CD14-positive monocyte (primary cell): Measurements from ENCODE around the gene ADAMTSL4. TPM values are rescaled to one million over a fixed set of nuclear protein-coding genes. Genes with fewer than 3 reads are reported as not detected.
A peak's percentile ranks its signal among the peaks of the same experiment; 100 is the strongest.
"Not testable (repeated sequence)": the region's sequence is repeated elsewhere in the genome, so short reads cannot be mapped to it uniquely, and the experiment has no call there.

Experiments
- DNase-seq, 3 donors: peaks; one replicate each; pipeline ENCODE4 v3.0.0-alpha.2; 2011 to 2022
- H2AFZ ChIP-seq: 2 replicates; pipeline ENCODE4 v1.6.0; 2012; ENCODE audit warnings: mild to moderate bottlenecking, low read depth, low read length, inconsistent platforms; ENCODE audit not compliant: insufficient read depth, poor library complexity, severe bottlenecking
- H3K27ac ChIP-seq, 2 donors: 1 replicate in 1 of 2; 2 replicates in 1 of 2; pipeline ENCODE4 v1.5.1; 2012 to 2013; ENCODE audit warnings: low read length in 2 of 2, control low read depth in 1 of 2, inconsistent platforms in 1 of 2, low read depth in 1 of 2, mild to moderate bottlenecking in 1 of 2
- H3K27me3 ChIP-seq, 2 donors: one replicate each; pipeline versions ENCODE4 v1.6.0 to v1.6.1; 2011 to 2013; ENCODE audit warnings: low read length in 2 of 2; ENCODE audit not compliant: control insufficient read depth in 2 of 2, insufficient read depth in 2 of 2
- H3K36me3 ChIP-seq, 2 donors: replicated peaks in 1 of 2; 1 replicate in 1 of 2; 2 replicates in 1 of 2; pipeline versions ENCODE4 v1.5.1 to v1.6.1; 2012 to 2013; ENCODE audit warnings: low read length in 2 of 2, control low read depth in 1 of 2, inconsistent platforms in 1 of 2, mild to moderate bottlenecking in 1 of 2; ENCODE audit not compliant: insufficient read depth in 2 of 2, control insufficient read depth in 1 of 2
- H3K4me1 ChIP-seq, 2 donors: 1 replicate in 1 of 2; 2 replicates in 1 of 2; pipeline versions ENCODE4 v1.5.1 to v1.6.1; 2012 to 2013; ENCODE audit warnings: low read length in 2 of 2, control low read depth in 1 of 2, inconsistent platforms in 1 of 2, mild to moderate bottlenecking in 1 of 2, moderate library complexity in 1 of 2; ENCODE audit not compliant: insufficient read depth in 2 of 2, control insufficient read depth in 1 of 2
- H3K4me2 ChIP-seq: replicated peaks from 2 replicates; pipeline ENCODE3; 2012; ENCODE audit warnings: low read length, moderate library complexity, mild to moderate bottlenecking; ENCODE audit not compliant: poor library complexity, severe bottlenecking; ENCODE audit errors: extremely low read depth
- H3K4me3 ChIP-seq, 3 experiments: fragments of 200-600 bp in 1 of 3; sonication (generic) in 1 of 3; replicated peaks in 1 of 3; 1 replicate in 2 of 3; 2 replicates in 1 of 3; pipeline ENCODE4 v1.5.1; 2011 to 2013; ENCODE audit warnings: low read length in 3 of 3, mild to moderate bottlenecking in 3 of 3, control low read depth in 2 of 3, low read depth in 2 of 3, inconsistent platforms in 1 of 3, moderate library complexity in 1 of 3
- H3K79me2 ChIP-seq: 2 replicates; pipeline ENCODE4 v1.6.0; 2012; ENCODE audit warnings: mild to moderate bottlenecking, control low read depth, inconsistent platforms, low read length, moderate library complexity; ENCODE audit not compliant: insufficient read depth
- H3K9ac ChIP-seq: 2 replicates; pipeline ENCODE4 v1.6.0; 2017; ENCODE audit warnings: low read length, mild to moderate bottlenecking; ENCODE audit not compliant: insufficient read depth, poor library complexity, severe bottlenecking
- H3K9me3 ChIP-seq, 2 donors: replicated peaks in 1 of 2; 1 replicate in 1 of 2; 2 replicates in 1 of 2; pipeline versions ENCODE4 v1.5.1 to v1.6.1; 2012 to 2013; ENCODE audit warnings: low read length in 2 of 2, control low read depth in 1 of 2; ENCODE audit not compliant: control insufficient read depth in 1 of 2, insufficient read depth in 1 of 2
- H4K20me1 ChIP-seq: 2 replicates; pipeline ENCODE4 v1.6.0; 2012; ENCODE audit warnings: mild to moderate bottlenecking, low read length, control low read depth, moderate library complexity; ENCODE audit not compliant: insufficient read depth
- H3K27ac Mint-ChIP-seq, 7 donors: one replicate each; pipeline ENCODE4 v1.8.0; 2020; ENCODE audit warnings: mild to moderate bottlenecking in 7 of 7, mixed read lengths in 7 of 7, moderate library complexity in 6 of 7, inconsistent platforms in 2 of 7
- H3K27me3 Mint-ChIP-seq, 3 donors: one replicate each; pipeline ENCODE4 v1.8.0; 2021 to 2022; ENCODE audit warnings: low read depth in 3 of 3, mild to moderate bottlenecking in 3 of 3, mixed read lengths in 3 of 3, moderate library complexity in 3 of 3, inconsistent platforms in 1 of 3
- H3K36me3 Mint-ChIP-seq, 2 donors: one replicate each; pipeline ENCODE4 v1.8.0; 2020; ENCODE audit warnings: mixed read lengths in 2 of 2, inconsistent platforms in 1 of 2, mild to moderate bottlenecking in 1 of 2
- H3K4me1 Mint-ChIP-seq: one replicate; pipeline ENCODE4 v1.8.0; 2020; ENCODE audit warnings: mild to moderate bottlenecking, mixed read lengths
- H3K4me3 Mint-ChIP-seq, 2 donors: one replicate each; pipeline ENCODE4 v1.8.0; 2020; ENCODE audit warnings: mild to moderate bottlenecking in 2 of 2, mixed read lengths in 2 of 2, moderate library complexity in 1 of 2
- H3K9me3 Mint-ChIP-seq, 7 donors: one replicate each; pipeline ENCODE4 v1.8.0; 2020 to 2022; ENCODE audit warnings: mixed read lengths in 7 of 7, mild to moderate bottlenecking in 6 of 7, moderate library complexity in 6 of 7, inconsistent platforms in 2 of 7
- CTCF ChIP-seq: fragments of 200-600 bp; IDR thresholded peaks from one replicate; pipeline ENCODE4 v1.8.0; 2022; ENCODE audit warnings: antibody characterized with exemption, mild to moderate bottlenecking
- WGBS: methylation state at CpG from one replicate; pipeline ENCODE4 v1.1.5; 2013; ENCODE audit warnings: missing lambda C conversion rate; ENCODE audit not compliant: insufficient coverage; 5-methylcytosine and 5-hydroxymethylcytosine counted together
- intact Hi-C, 2 donors: fragments of 100-400 bp; cut with micrococcal nuclease; formaldehyde crosslinking; loops; one replicate each; pipeline versions ENCODE4 v1.15.0 to v1.15.1; 2023
- polyA plus RNA-seq, 3 donors: library from polyadenylated mRNA; depleted of rRNA in 1 of 3; unstranded in 2 of 3; stranded (reverse) in 1 of 3; fragments of 300-500 nt in 2 of 3; fragments of >200 nt in 1 of 3; fragmentation: Illumina TruSeq in 2 of 3; gene quantifications; 1 replicate in 2 of 3; 2 replicates in 1 of 3; pipeline ENCODE4 v1.2.3, GENCODE V29; 2012 to 2021

Gene ADAMTSL4
- polyA plus RNA-seq, 3 donors, result 2.5 to 109 (median 2.8) TPM

GRCh38 chr1:150601540-150601939 is 52.3 kb downstream of the ADAMTSL4 start:
- Mint-ChIP-seq H3K27ac (peak overlapping the region in 1 of 7 donors; percentile 65), H3K4me3 (no peak overlapping the region), H3K4me1 (peaks cover 24% of the 10 kb centered on the region), H3K36me3 (peaks cover 15% of the 10 kb centered on the region in 2 donors), H3K9me3 (no peaks in the 10 kb centered on the region), H3K27me3 (peaks cover 0 to 2% (median 0%) of the 10 kb centered on the region in 3 donors)
- no peak for DNase-seq
- no peaks in the 10 kb centered on the region for H3K27me3 ChIP-seq
- no peak overlapping the region for H3K27ac ChIP-seq
- intact Hi-C loops, result no loop called here
- H4K20me1 ChIP-seq, result no peaks in the 10 kb centered on the region
- H3K36me3 ChIP-seq, result no peaks in the 10 kb centered on the region
- H3K4me3 ChIP-seq, result no peak overlapping the region
- no peak overlapping the region for H3K4me2 ChIP-seq
- H2AFZ ChIP-seq, result no peak overlapping the region
- H3K4me1 ChIP-seq, result peaks cover 20 to 22% of the 10 kb centered on the region in 2 donors
- no peaks in the 10 kb centered on the region for H3K9me3 ChIP-seq
- H3K79me2 ChIP-seq, result no peaks in the 10 kb centered on the region
- no peak overlapping the region for H3K9ac ChIP-seq
- no peak for TF ChIP-seq CTCF

GRCh38 chr1:150602372-150602771 is 53.2 kb downstream of the ADAMTSL4 start:
- H3K27me3 ChIP-seq, H3K9ac ChIP-seq, H3K36me3 ChIP-seq, H3K9me3 ChIP-seq, intact Hi-C loops, DNase-seq, H4K20me1 ChIP-seq, H3K27me3 Mint-ChIP-seq, H3K4me3 ChIP-seq, H2AFZ ChIP-seq, H3K79me2 ChIP-seq, H3K9me3 Mint-ChIP-seq, H3K27ac ChIP-seq, H3K4me2 ChIP-seq, H3K4me3 Mint-ChIP-seq: not testable (repeated sequence)
- peak overlapping the region in 1 of 7 donors; percentile 65 for H3K27ac Mint-ChIP-seq
- peaks cover 20 to 22% of the 10 kb centered on the region in 2 donors for H3K4me1 ChIP-seq
- H3K36me3 Mint-ChIP-seq, result peaks cover 15% of the 10 kb centered on the region in 2 donors
- peaks cover 24% of the 10 kb centered on the region for H3K4me1 Mint-ChIP-seq
- WGBS, result 100% methylated on average over 2 of the region's 12 CpGs
